NCI-H774 (cell line): Measurements from ENCODE around the gene TMEM250.
"Not testable (repeated sequence)": the region's sequence is repeated elsewhere in the genome, so short reads cannot be mapped to it uniquely, and the experiment has no call there.

Source experiments
- DNase-seq: peaks from one replicate; lab custom pipeline; 2025; lab: John Stamatoyannopoulos, UW

The TMEM250 gene

GRCh38 chr9:136111190-136111589 is 7.5 kb downstream of the TMEM250 start:
- no peak for DNase-seq

GRCh38 chr9:136110082-136111061 is 8.3 kb downstream of the TMEM250 start:
- DNase-seq, result no peak

GRCh38 chr9:136109351-136110081 is 9.2 kb downstream of the TMEM250 start:
- peak; percentile 97 for DNase-seq

- DNase-seq, result no peak
Measured at GRCh38 chr9:136108648-136109266, 9.9 kb downstream of the TMEM250 start.

GRCh38 chr9:136107953-136108647 is 10.6 kb downstream of the TMEM250 start:
- DNase-seq, result peak; percentile 76

- peak; percentile 93 for DNase-seq
Measured at GRCh38 chr9:136107155-136107952, 11.3 kb downstream of the TMEM250 start.

GRCh38 chr9:136105398-136106135 is 13.1 kb downstream of the TMEM250 start:
- no peak for DNase-seq

GRCh38 chr9:136104916-136105315 is 13.8 kb downstream of the TMEM250 start:
- DNase-seq, result no peak

GRCh38 chr9:136104488-136104800 is 14.2 kb downstream of the TMEM250 start:
- no peak for DNase-seq

GRCh38 chr9:136103651-136104487 is 14.8 kb downstream of the TMEM250 start:
- DNase-seq, result peak; percentile 89

- not testable (repeated sequence) for DNase-seq
Measured at GRCh38 chr9:136101615-136102074, 17.0 kb downstream of the TMEM250 start.

- DNase-seq, result peak; percentile 91
Measured at GRCh38 chr9:136100700-136101614, 17.7 kb downstream of the TMEM250 start.

- no peak for DNase-seq
Measured at GRCh38 chr9:136099542-136099941, 19.1 kb downstream of the TMEM250 start.

- DNase-seq, result no peak
Measured at GRCh38 chr9:136098844-136099243, 19.8 kb downstream of the TMEM250 start.

- DNase-seq, result no peak
Measured at GRCh38 chr9:136098210-136098609, 20.5 kb downstream of the TMEM250 start.

GRCh38 chr9:136096505-136097001 is 22.1 kb downstream of the TMEM250 start:
- DNase-seq, result no peak

GRCh38 chr9:136095070-136096058 is 23.3 kb downstream of the TMEM250 start, which contains the start of gene NACC2:
Gene NACC2 (minus strand): TSS chr9:136095289. CDS start chr9:136050521, 44,768 bp downstream.
- peak; percentile 68 for DNase-seq
